Suppressor macrophage treated with lipopolysaccharide for 4 hours (primary cell): ENCODE data around the gene FDXR.
"Not testable (repeated sequence)": the region's sequence is repeated elsewhere in the genome, so short reads cannot be mapped to it uniquely, and the experiment has no call there.

Source experiments
- DNase-seq: peaks from one replicate; pipeline ENCODE4 v3.0.0-alpha.2; 2020

Gene FDXR

GRCh38 chr17:74872313-74873036 is at the start of gene FDXR:
FDXR (minus strand) TSS chr17:74872994; CDS start chr17:74872944, 50 bp downstream.
- DNase-seq = no peak

DNA sequence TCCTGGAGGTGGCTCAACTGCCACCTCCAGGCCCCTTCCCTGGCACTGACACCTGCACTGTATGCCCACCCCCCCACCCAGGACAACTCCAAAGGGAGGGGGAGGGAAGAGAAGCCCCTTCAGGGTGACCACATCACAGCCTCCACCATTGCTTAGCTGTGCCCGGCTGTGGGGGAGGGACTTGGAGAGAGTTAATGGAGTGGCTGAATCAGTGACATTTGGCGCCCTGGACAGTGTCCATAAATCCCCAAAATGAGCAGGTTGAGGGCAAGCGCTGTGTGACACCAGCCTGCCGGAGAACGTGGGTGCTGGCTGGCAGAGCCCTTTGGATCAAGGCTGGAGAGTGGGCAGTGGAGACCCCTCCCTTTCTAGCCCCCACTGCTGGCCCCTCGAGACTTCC is 49.4 kb upstream of the FDXR start:
- DNase-seq = no peak

GRCh38 chr17:74921769-74922168 is 49.0 kb upstream of the FDXR start:
- no peak for DNase-seq

GRCh38 chr17:74921026-74921681 is 48.4 kb upstream of the FDXR start:
- no peak for DNase-seq

- DNase-seq = no peak
Observed at GRCh38 chr17:74920642-74921025, 47.8 kb upstream of the FDXR start.

DNA sequence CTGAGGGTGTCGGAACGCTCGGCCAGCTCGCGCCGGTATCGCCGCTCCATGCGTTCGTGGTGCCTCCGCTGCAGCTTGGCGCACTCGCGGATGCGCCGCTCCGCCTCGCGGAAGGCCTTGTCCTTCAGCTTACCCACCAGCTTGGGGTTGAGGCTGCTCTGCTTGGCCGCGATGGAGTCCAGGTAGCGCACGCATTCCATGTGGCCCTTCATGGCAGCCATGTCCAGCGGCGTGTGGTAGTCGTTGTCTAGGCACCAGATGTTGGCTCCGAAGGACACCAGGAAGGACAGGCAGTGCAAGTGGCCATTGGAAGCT is 47.5 kb upstream of the FDXR start:
- DNase-seq = no peak

GRCh38 chr17:74919440-74920305 is 46.9 kb upstream of the FDXR start:
- peak; percentile 31 for DNase-seq

DNA sequence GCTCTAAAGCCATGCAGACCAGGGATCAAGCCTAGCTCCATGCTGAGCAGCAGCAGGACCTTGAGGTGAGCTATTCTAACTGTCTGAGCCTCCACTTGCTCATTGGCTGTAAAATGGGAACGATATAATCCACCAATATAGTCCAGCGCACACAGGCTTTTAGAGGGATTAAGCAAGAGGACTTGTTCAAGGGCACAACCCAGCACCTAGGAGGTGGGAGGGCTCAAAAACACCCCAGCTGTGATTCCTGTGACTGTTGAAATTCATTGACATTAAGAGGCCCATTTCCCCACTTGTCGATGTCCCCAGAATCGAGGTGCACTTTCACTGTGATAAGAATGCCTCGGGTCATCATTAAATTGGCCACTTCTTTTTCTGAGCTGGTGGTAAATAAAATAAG is 46.1 kb upstream of the FDXR start:
- DNase-seq = no peak

- DNase-seq = peak; percentile 36
Observed at GRCh38 chr17:74917430-74917829, 44.6 kb upstream of the FDXR start.

GRCh38 chr17:74916851-74917199 is 44.0 kb upstream of the FDXR start:
- DNase-seq = no peak

GRCh38 chr17:74916136-74916850 is 43.5 kb upstream of the FDXR start:
- DNase-seq = no peak

- not testable (repeated sequence) for DNase-seq
Observed at GRCh38 chr17:74911423-74911822, 38.6 kb upstream of the FDXR start.

- not testable (repeated sequence) for DNase-seq
Observed at GRCh38 chr17:74909097-74909496, 36.3 kb upstream of the FDXR start.

DNA sequence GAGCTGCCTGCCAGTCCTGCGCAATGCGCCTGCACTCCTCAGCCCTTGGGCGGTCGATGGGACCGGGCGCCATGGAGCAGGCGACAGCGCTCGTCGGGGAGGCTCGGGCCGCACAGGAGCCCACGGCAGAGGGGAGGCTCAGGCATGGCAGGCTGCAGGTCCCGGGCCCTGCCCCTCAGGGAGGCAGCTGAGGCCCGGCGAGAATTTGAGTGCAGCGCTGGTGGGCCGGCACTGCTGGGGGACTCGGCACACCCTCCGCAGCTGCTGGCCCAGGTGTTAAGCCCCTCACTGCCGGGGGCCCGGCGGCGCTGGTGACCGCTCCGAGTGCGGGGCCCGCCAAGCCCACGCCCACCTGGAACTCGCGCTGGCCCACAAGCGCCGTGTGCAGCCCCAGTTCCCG is 34.2 kb upstream of the FDXR start:
- no peak for DNase-seq

DNA sequence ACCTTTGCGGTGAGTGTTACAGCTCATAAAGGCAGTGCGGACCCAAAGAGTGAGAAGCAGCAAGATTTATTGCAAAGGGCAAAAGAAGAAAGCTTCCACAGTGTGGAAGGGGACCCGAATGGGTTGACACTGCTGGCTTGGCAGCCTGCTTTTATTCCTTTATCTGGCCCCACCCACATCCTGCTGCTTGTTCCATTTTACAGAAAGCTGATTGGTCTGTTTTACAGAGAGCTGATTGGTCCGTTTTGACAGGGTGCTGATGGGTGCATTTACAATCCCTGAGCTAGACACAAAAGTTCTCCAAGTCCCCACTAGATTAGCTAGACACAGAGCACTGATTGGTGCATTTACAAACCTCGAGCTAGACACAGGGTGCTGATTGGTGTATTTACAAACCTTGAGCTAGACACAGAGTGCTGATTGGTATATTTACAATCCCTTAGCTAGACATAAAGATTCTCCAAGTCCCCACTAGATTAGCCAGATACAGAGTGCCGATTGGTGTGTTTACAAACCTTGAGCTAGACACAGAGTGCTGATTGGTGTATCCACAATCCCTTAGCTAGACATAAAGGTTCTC is 33.5 kb upstream of the FDXR start:
- not testable (repeated sequence) for DNase-seq

DNA sequence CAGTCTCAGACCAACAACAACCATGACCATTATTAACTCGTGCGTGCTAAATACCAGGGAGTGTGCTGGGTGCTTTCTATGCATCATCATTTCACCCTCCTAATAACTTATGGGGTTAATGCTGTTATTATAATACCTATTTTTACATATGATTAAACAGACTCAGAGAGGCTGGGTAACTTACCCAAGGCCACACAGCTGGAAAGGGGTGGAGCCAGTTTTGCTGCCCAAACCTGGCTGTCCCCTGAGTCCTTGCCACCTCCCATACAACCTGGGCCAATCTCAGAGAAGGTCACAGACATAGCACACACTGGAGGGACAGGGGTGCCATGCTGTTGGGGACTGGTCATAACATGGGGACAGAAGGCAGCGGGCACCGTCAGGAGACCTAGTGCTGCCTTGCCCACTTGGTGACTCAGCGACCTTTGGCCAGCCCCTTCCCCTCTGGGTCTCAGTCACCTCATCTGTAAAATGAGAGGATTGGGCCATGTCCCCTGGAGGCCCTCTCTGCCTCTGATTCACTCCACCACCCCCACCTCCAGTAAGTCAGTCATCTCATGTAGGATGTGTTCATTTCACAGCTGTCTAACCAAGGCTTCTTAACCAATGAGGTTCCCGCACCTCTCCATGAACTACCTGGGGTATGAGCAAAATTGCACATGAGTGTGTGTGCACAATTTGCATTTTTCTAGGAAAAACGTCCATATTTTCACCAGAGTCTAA is 32.1 kb upstream of the FDXR start:
- DNase-seq = no peak

DNA sequence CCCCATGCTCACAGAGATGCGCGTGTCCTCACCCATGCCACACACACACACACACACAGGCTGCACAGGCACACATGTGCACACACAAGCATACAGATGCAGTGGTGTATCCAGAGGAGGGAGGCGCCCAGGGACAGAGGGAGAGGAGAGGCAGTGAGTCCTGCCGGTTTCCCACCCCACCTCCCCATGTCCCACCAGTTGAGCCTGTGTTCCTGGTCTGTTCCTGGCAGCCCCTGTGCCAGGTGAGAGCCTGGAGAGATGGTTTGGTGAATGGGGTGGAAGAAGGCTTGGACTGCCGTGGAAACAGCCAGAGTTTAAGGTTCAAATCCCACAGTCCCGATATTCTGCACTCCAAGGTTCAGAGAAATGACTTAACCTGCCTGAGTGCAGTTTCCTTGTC is 30.9 kb upstream of the FDXR start:
- no peak for DNase-seq

- no peak for DNase-seq
Observed at GRCh38 chr17:74903034-74903433, 30.2 kb upstream of the FDXR start.

DNA sequence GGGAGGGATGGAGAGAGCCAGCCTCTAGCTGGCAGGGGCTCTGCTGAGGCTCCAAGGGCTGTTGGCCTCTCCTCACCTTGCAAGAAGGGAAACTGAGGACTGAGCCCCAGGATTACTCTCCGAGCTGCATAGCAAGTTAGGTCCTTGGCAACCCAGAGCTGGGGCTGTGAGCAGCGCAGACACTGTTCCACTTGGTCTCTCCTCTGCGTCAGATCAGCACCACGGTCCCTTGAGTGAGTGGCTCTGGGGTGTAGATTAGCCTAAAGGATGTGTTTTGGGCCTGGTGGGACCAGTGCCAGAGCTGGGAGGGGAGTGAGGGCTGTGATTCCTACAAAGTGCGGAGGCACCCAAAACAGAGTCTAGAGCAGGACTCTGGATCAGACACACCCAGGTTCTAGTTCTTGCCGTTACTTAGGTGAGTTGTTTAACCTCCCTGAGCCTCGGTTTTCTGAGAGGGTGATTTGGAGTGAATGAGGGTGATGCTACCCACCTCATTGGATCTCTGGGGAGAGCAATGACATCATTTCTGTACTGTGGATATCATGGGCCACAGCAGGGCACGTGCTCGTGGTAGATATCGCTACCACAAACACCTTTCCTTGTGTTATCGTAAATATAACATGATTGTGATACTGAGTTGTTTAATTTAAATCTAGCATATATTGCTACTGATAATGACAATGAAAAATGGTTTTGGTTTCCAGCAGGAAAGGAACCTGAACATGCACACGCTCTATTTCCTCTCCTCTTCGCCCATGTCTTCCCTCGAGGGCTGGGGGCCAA is 28.8 kb upstream of the FDXR start:
- DNase-seq = no peak

GRCh38 chr17:74900208-74900607 is 27.4 kb upstream of the FDXR start:
- no peak for DNase-seq

DNA sequence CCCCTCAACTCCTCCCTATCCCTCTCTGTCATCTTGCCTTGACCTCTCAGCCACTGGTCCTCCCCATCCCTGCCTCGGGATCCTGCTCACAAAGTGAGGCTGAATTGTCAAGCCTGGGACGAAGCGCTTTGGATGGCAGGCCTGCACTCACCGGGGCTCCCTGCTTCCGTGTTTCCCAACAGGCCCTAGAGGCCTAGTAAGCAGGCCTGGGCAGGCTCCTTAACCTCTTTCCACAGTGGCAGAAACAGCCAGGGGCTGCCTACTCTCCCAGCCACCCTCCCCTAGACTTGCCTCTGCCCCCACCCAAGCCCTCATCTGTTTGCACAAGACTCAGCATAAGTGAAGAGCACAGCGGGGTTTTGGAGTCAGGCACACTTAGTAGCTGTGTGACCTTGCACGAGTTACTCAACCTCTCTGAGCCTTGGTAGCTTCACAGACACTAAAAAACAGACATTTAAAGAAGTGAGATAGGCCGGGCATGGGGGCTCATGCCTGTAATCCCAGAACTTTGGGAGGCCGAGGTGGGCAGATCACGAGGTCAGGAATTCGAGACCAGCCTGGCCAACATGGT is 25.7 kb upstream of the FDXR start:
- no peak for DNase-seq
